ENCODE data around the gene AGAP1. TPM values are rescaled to one million over a fixed set of nuclear protein-coding genes. Genes with fewer than 3 reads are reported as not detected.

The AGAP1 gene
- total RNA-seq, 4 donors from 2014 or later = 23.4 to 46.5 (median 29.3) TPM

GRCh38 chr2:235780401-235780800 is 286.6 kb downstream of the AGAP1 start:
- H3K9me3 ChIP-seq = no peaks in the 10 kb centered on the region
- no peak for DNase-seq
- no peaks in the 10 kb centered on the region for H3K4me1 ChIP-seq
- no peak for TF ChIP-seq POLR2A (IDR thresholded peaks at IDR 0.05)
- TF ChIP-seq, protein P1, sequence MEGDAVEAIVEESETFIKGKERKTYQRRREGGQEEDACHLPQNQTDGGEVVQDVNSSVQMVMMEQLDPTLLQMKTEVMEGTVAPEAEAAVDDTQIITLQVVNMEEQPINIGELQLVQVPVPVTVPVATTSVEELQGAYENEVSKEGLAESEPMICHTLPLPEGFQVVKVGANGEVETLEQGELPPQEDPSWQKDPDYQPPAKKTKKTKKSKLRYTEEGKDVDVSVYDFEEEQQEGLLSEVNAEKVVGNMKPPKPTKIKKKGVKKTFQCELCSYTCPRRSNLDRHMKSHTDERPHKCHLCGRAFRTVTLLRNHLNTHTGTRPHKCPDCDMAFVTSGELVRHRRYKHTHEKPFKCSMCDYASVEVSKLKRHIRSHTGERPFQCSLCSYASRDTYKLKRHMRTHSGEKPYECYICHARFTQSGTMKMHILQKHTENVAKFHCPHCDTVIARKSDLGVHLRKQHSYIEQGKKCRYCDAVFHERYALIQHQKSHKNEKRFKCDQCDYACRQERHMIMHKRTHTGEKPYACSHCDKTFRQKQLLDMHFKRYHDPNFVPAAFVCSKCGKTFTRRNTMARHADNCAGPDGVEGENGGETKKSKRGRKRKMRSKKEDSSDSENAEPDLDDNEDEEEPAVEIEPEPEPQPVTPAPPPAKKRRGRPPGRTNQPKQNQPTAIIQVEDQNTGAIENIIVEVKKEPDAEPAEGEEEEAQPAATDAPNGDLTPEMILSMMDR (IDR thresholded peaks at IDR 0.05) = no peak
- no peak overlapping the region for H3K27ac ChIP-seq
- H3K27me3 ChIP-seq = no peaks in the 10 kb centered on the region
- WGBS, 2 donors = 92 to 94% methylated on average over 4 of the region's 4 CpGs
- no peaks in the 10 kb centered on the region for H3K36me3 ChIP-seq
- no peak overlapping the region for H3K4me3 ChIP-seq (replicated peaks in 1 of 3)
- intact Hi-C loops (cut with DNase I) = no loop called here

- 64 to 82% methylated on average over 6 of the region's 6 CpGs for WGBS, 2 donors
- H3K9me3 ChIP-seq = no peaks in the 10 kb centered on the region
- no peak overlapping the region for H3K27ac ChIP-seq
- H3K36me3 ChIP-seq = no peaks in the 10 kb centered on the region
- H3K4me1 ChIP-seq = no peaks in the 10 kb centered on the region
- no peaks in the 10 kb centered on the region for H3K27me3 ChIP-seq
- no peak overlapping the region for H3K4me3 ChIP-seq (replicated peaks in 1 of 3)
- no peak for DNase-seq
- intact Hi-C loops (cut with DNase I) = no loop called here
- TF ChIP-seq POLR2A (IDR thresholded peaks at IDR 0.05) = no peak
- TF ChIP-seq, protein P1 (IDR thresholded peaks at IDR 0.05) = no peak
These were observed 287.9 kb downstream of the AGAP1 start for GRCh38 chr2:235781775-235782174.

DNA sequence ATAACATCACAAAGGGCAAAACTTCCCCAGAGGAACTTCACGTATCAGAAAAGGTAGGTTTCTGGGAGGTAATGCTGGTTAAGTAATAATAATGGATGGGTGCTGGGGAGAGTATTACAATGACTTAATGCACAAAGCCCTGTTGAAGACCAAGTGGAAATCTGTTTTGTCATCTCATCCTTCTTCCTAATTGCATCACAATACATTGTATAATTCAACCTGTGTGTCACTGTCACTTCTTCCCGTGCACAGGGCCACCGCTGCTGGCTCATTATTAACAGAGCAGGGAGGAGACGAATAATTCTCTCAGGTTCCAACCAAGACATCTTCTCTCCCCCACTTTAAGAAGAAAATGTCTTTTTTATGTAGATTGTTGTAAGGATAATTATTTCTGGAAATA is 290.9 kb downstream of the AGAP1 start:
- Histone ChIP-seq H3K9me3 (no peaks in the 10 kb centered on the region), H3K36me3 (no peaks in the 10 kb centered on the region), H3K4me1 (no peaks in the 10 kb centered on the region), H3K27me3 (no peaks in the 10 kb centered on the region), H3K4me3 (replicated peaks in 1 of 3) (no peak overlapping the region), H3K27ac (no peak overlapping the region)
- 95 to 97% methylated on average over 4 of the region's 4 CpGs for WGBS, 2 donors
- no peak for DNase-seq
- no peak for TF ChIP-seq POLR2A (IDR thresholded peaks at IDR 0.05)
- TF ChIP-seq, protein P1 (IDR thresholded peaks at IDR 0.05) = no peak
- intact Hi-C loops (cut with DNase I) = no loop called here

GRCh38 chr2:235789552-235789951 is 295.7 kb downstream of the AGAP1 start:
- Histone ChIP-seq H3K4me3 (replicated peaks in 1 of 3) (no peak overlapping the region), H3K36me3 (no peaks in the 10 kb centered on the region), H3K27ac (no peak overlapping the region), H3K4me1 (no peaks in the 10 kb centered on the region), H3K27me3 (no peaks in the 10 kb centered on the region), H3K9me3 (no peaks in the 10 kb centered on the region)
- intact Hi-C loops (cut with DNase I) = no loop called here
- DNase-seq = no peak
- TF ChIP-seq, protein P1 (IDR thresholded peaks at IDR 0.05) = no peak
- no peak for TF ChIP-seq POLR2A (IDR thresholded peaks at IDR 0.05)
- WGBS, 2 donors = 81% methylated on average over 4 of the region's 4 CpGs

DNA sequence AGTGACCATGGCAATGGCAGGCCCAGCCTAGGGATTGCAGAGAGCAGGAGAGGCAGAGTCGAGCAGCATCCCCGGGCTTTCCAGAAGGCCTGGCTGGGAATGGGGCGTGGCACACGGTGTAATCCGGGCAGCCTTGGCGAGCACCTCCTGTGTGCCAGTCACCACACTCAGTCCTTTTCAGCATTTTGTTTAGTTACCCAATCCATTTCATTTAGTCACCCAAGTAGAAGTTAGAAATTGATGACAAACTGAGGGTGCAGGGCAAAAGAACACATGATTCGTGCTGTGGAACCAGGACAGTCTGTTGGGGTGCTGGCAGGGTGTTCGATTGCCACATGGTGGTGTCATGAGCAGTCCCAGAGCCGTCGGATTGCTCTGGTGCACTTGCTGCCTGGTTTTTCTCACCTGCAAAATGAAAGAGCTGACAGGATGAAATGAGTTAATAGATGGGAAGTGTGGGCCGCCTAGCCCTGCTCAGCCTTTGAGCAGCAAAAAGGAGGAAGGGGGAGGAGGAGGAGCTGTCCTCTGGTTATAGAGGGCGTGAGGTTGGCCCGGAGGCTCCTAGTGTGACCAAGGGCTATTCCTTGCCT is 299.4 kb downstream of the AGAP1 start:
- Histone ChIP-seq H3K36me3 (no peaks in the 10 kb centered on the region), H3K27ac (no peak overlapping the region), H3K27me3 (no peaks in the 10 kb centered on the region), H3K4me1 (no peaks in the 10 kb centered on the region), H3K4me3 (replicated peaks in 1 of 3) (no peak overlapping the region), H3K9me3 (no peaks in the 10 kb centered on the region)
- 71 to 79% methylated on average over 13 of the region's 13 CpGs for WGBS, 2 donors
- TF ChIP-seq POLR2A (IDR thresholded peaks at IDR 0.05) = no peak
- TF ChIP-seq, protein P1 (IDR thresholded peaks at IDR 0.05) = peak in 1 of 6 experiments; percentile 18
- intact Hi-C loops (cut with DNase I) = no loop called here
- no peak for DNase-seq

Measured in thyroid gland (tissue), 4 donors.